HCT116 (cell line): ENCODE data around the gene DLST. TPM values are rescaled to one million over a fixed set of nuclear protein-coding genes. Genes with fewer than 3 reads are reported as not detected.

Experiments used
- ATAC-seq: fragments of 200-7000 bp; cut with Tn5 transposase; 2 replicates; pipeline ENCODE4 v1.9.1; 2020; ENCODE audit warnings: mild to moderate bottlenecking, moderate library complexity
- BruUV-seq: library from RNA; stranded (reverse); fragments of 400-500 nt; replicated peaks from 2 replicates; lab custom pipeline; 2021; lab: Mats Ljungman, UMichigan
- CTCF ChIA-PET: fragments of 300-600 bp; sonication (Branson Sonifier 250); formaldehyde crosslinking; loops from one replicate; lab custom pipeline; 2021; ENCODE audit warnings: antibody characterized with exemption; lab: Charles Lee
- POLR2A ChIA-PET: fragments of 300-600, 350-600 bp; sonication (Branson Sonifier 250); formaldehyde crosslinking; loops from one replicate; lab custom pipeline; 2021; ENCODE audit warnings: antibody characterized with exemption; lab: Charles Lee
- RAD21 ChIA-PET, 2 experiments: fragments of 300-600 bp; sonication (Branson Sonifier 250); formaldehyde crosslinking; loops; one replicate each; lab custom pipeline; 2023; ENCODE audit warnings: low total read pairs in 2 of 2; ENCODE audit not compliant: uncharacterized antibody in 2 of 2, unreplicated experiment in 2 of 2, low non-redundant PET in 1 of 2; lab: Charles Lee
- DNase-seq: peaks from one replicate; pipeline ENCODE4 v3.0.0-alpha.2; 2010; ENCODE audit warnings: low read depth, low spot score
- H2AFZ ChIP-seq: fragments of 200-600 bp; shearing (Covaris generic), sonication (generic); 2 replicates; pipeline ENCODE4 v1.6.1; 2017; ENCODE audit warnings: low read depth, mixed run types, mixed read lengths, antibody characterized with exemption, low read length; ENCODE audit not compliant: poor library complexity, severe bottlenecking
- H3K27ac ChIP-seq: 2 replicates; pipeline ENCODE4 v1.5.1; 2012; ENCODE audit warnings: low read depth, low read length
- H3K27me3 ChIP-seq: fragments of 200-600 bp; sonication (generic); 2 replicates; pipeline ENCODE4 v1.6.1; 2016; ENCODE audit warnings: mixed run types, low read length, mixed read lengths; ENCODE audit not compliant: insufficient read depth
- H3K36me3 ChIP-seq, 2 experiments: fragments of 200-500 bp in 1 of 2; fragments of 200-600 bp in 1 of 2; sonication (Bioruptor generic) in 1 of 2; sonication (generic) in 1 of 2; 2 replicates each; pipeline versions ENCODE4 v1.5.1 to v1.6.1; 2014 to 2016; ENCODE audit warnings: low read length in 2 of 2, inconsistent platforms in 1 of 2, mixed read lengths in 1 of 2, mixed run types in 1 of 2; ENCODE audit not compliant: insufficient read depth in 2 of 2, control insufficient read depth in 1 of 2
- H3K4me1 ChIP-seq, 2 experiments: fragments of 200-600 bp in 1 of 2; sonication (generic) in 1 of 2; 2 replicates each; pipeline versions ENCODE4 v1.5.1 to v1.6.1; 2012 to 2017; ENCODE audit warnings: low read length in 2 of 2, inconsistent platforms in 1 of 2, mild to moderate bottlenecking in 1 of 2, mixed read lengths in 1 of 2, mixed run types in 1 of 2, moderate library complexity in 1 of 2; ENCODE audit not compliant: insufficient read depth in 2 of 2, control insufficient read depth in 1 of 2
- H3K4me2 ChIP-seq: fragments of 200-600 bp; sonication (generic); 2 replicates; pipeline ENCODE4 v1.6.1; 2017; ENCODE audit warnings: mixed run types, low read length, mixed read lengths
- H3K4me3 ChIP-seq, 2 experiments: fragments of 200-600 bp in 1 of 2; sonication (generic) in 1 of 2; replicated peaks in 1 of 2; 2 replicates each; pipeline ENCODE4 v1.5.1; 2011 to 2016; ENCODE audit warnings: low read length in 2 of 2, control low read depth in 1 of 2, low read depth in 1 of 2, mild to moderate bottlenecking in 1 of 2, mixed read lengths in 1 of 2, mixed run types in 1 of 2
- H3K79me2 ChIP-seq: fragments of 200-600 bp; sonication (generic); 2 replicates; pipeline ENCODE4 v1.6.1; 2017; ENCODE audit warnings: mild to moderate bottlenecking, mixed run types, low read length, moderate library complexity, mixed read lengths; ENCODE audit not compliant: insufficient read depth
- H3K9ac ChIP-seq: fragments of 200-600 bp; sonication (generic); 2 replicates; pipeline ENCODE4 v1.6.1; 2016; ENCODE audit warnings: low read length, mixed read lengths
- H3K9me2 ChIP-seq: fragments of 200-600 bp; sonication (generic), shearing (Covaris generic); 2 replicates; pipeline ENCODE4 v1.6.1; 2017; ENCODE audit warnings: mixed run types, mild to moderate bottlenecking, moderate library complexity; ENCODE audit not compliant: insufficient read depth
- H3K9me3 ChIP-seq, 2 experiments: fragments of 200-500 bp in 1 of 2; fragments of 200-600 bp in 1 of 2; sonication (Bioruptor generic) in 1 of 2; sonication (generic) in 1 of 2; 2 replicates each; pipeline ENCODE4 v1.6.1; 2014 to 2017; ENCODE audit warnings: low read length in 2 of 2, mixed read lengths in 2 of 2, inconsistent platforms in 1 of 2, low read depth in 1 of 2, mild to moderate bottlenecking in 1 of 2, mixed run types in 1 of 2, moderate library complexity in 1 of 2; ENCODE audit not compliant: control insufficient read depth in 1 of 2, insufficient read depth in 1 of 2
- H4K20me1 ChIP-seq: fragments of 200-600 bp; sonication (generic), shearing (Covaris generic); 2 replicates; pipeline ENCODE4 v1.6.1; 2017; ENCODE audit warnings: mixed run types, mild to moderate bottlenecking, moderate library complexity; ENCODE audit not compliant: insufficient read depth
- CBX3 ChIP-seq: IDR thresholded peaks from 2 replicates; pipeline ENCODE4 v1.6.1; 2012; ENCODE audit warnings: low read depth
- CTCF ChIP-seq, 3 experiments: fragments of 200-600 bp in 1 of 3; sonication (generic) in 1 of 3; IDR thresholded peaks in 2 of 3; conservative IDR thresholded peaks in 1 of 3; 2 replicates each; pipeline ENCODE4 v1.5.1; 2012 to 2017; ENCODE audit warnings: low read depth in 2 of 3, low read length in 2 of 3, antibody characterized with exemption in 1 of 3, borderline replicate concordance in 1 of 3, control low read depth in 1 of 3, mild to moderate bottlenecking in 1 of 3, mixed read lengths in 1 of 3, mixed run types in 1 of 3, moderate library complexity in 1 of 3; ENCODE audit not compliant: insufficient read depth in 1 of 3
- ELF1 ChIP-seq: IDR thresholded peaks from 2 replicates; pipeline ENCODE4 v1.6.1; 2012; ENCODE audit warnings: low read depth, borderline replicate concordance
- EZH2phosphoT487 ChIP-seq: fragments of 200-600 bp; IDR thresholded peaks from 2 replicates; pipeline ENCODE4 v1.6.1; 2018; ENCODE audit warnings: antibody characterized with exemption, borderline replicate concordance
- POLR2A ChIP-seq: IDR thresholded peaks from 2 replicates; pipeline ENCODE4 v1.7.0; 2011; ENCODE audit warnings: borderline replicate concordance; ENCODE audit not compliant: insufficient read depth, insufficient read length; ENCODE audit errors: extremely low read depth
- POLR2AphosphoS5 ChIP-seq: IDR thresholded peaks from 2 replicates; pipeline ENCODE4 v1.6.1; 2011; ENCODE audit warnings: mild to moderate bottlenecking, low read depth, low read length, moderate library complexity
- RAD21 ChIP-seq: IDR thresholded peaks from 2 replicates; pipeline ENCODE4 v1.6.1; 2012; ENCODE audit warnings: low read depth, mild to moderate bottlenecking
- ZFX ChIP-seq: fragments of 450-650 bp; IDR thresholded peaks from 2 replicates; pipeline ENCODE4 v1.6.1; 2017
- ZNF274 ChIP-seq: fragments of 200-500 bp; sonication (Bioruptor generic); IDR thresholded peaks from 2 replicates; pipeline ENCODE4 v1.6.1; 2014; ENCODE audit warnings: mild to moderate bottlenecking, low read depth, low read length, inconsistent platforms
- intact Hi-C: fragments of 100-400 bp; cut with micrococcal nuclease; formaldehyde crosslinking; loops from 2 replicates; pipeline ENCODE4 v1.10.0; 2022
- total RNA-seq: library from RNA; stranded (reverse); gene quantifications from one replicate; pipeline ENCODE4 v1.2.1, GENCODE V29; 2021; ENCODE audit not compliant: unreplicated experiment
- TF ChIP-seq, protein P1 (sequence below): IDR thresholded peaks from 2 replicates; pipeline ENCODE4 v1.6.1; 2012

DLST gene
- total RNA-seq, 1 experiment from 2014 or later, result 101 TPM

DNA sequence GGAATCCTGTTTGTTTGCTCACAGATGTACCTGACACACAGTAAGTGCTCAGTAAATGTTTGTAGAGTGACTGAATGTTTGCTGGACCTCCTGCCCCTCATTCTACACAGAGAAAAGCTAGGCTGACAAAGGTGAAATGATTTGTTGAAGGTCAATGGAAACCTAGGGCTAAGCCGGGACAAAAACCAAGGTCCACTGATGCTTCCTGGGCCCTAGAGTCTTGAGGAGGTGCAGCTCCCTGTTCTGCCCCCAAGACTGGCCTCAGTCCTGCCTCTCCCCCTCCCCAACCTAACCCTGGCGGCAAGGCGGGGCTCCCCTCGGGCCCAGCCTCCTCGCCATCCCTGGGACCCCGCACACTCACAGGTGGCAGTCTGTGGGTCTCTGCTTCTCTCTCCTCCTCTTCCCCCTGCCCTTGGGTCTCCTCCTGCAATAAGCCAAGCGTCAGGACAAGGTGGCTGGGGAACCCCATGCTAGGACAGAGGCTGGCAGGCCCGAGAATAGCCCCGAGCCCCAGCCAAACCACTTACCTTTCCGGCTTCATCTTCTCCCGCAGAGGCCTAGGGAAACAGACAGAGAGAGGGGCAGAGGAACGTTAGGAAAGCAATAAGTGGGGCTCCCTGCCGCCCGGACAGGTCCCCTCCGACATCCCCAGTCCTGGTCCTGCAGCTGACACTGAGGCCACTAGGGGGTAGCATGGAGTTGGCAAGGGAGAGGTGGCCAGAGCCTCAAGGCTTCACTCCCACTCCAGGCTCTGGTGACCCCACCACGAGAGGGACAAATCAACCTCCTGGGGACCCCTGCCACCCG is 64.3 kb downstream of the DLST start:
- Histone ChIP-seq H3K36me3 (no peaks in the 10 kb centered on the region), H4K20me1 (no peaks in the 10 kb centered on the region), H3K9me2 (no peaks in the 10 kb centered on the region), H3K4me1 (no peaks in the 10 kb centered on the region), H3K79me2 (no peaks in the 10 kb centered on the region), H3K4me2 (no peak overlapping the region), H3K27ac (no peak overlapping the region), H3K9me3 (no peaks in the 10 kb centered on the region), H3K9ac (no peak overlapping the region), H3K27me3 (no peaks in the 10 kb centered on the region), H3K4me3 (no peak overlapping the region), H2AFZ (no peak overlapping the region)
- CTCF ChIA-PET, result interaction anchor here (0.9 to 3.0 kb wide), 11 partner anchors 8 to 178 kb away, joined by 3 to 29 read pairs (median 6); partner anchors contain the start of genes ACYP1, PGF and RPS6KL1
- BruUV-seq, result TSS peak; percentile 53
- peak; percentile 92 for ATAC-seq
- POLR2A ChIA-PET, result interaction anchor here (1.5 kb wide), 1 partner anchor 9 kb away, joined by 5 read pairs; the partner anchor contains the start of gene PGF
- TF ChIP-seq POLR2A (peak; percentile 29), RAD21 (peak; percentile 86), ELF1 (no peak), ZNF274 (no peak), CTCF (IDR thresholded peaks at IDR 0.05 in 2 of 3, conservative IDR thresholded peaks at IDR 0.05 in 1 of 3; ENCODE audit: borderline replicate concordance in 1 of 3, insufficient read depth in 1 of 3, low read depth in 2 of 3, low read length in 2 of 3) (peak; percentile 79 to 97 (median 93)), POLR2AphosphoS5 (no peak), EZH2phosphoT487 (no peak), ZFX (no peak), CBX3 (no peak)
- TF ChIP-seq, protein P1, sequence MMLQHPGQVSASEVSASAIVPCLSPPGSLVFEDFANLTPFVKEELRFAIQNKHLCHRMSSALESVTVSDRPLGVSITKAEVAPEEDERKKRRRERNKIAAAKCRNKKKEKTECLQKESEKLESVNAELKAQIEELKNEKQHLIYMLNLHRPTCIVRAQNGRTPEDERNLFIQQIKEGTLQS, result no peak
- RAD21 ChIA-PET, result interaction anchor here in 1 of 2 experiments (1.2 kb wide), 1 partner anchor 23 kb away, joined by 5 read pairs; the partner anchor contains the start of gene RPS6KL1
- DNase-seq, result peak; percentile 39
- intact Hi-C loops, result loop anchor here (1.0 kb wide), 1 partner anchor 142 kb away; no protein-coding TSS in a partner anchor
